ENCODE results near the gene TLE3.

TLE3 gene

GRCh38 chr15:70046679-70047369 is 50.9 kb downstream of the TLE3 start:
- no peak for DNase-seq

- DNase-seq, result no peak
These were observed 52.7 kb downstream of the TLE3 start for GRCh38 chr15:70045045-70045444.

- DNase-seq, result no peak
These were observed 53.5 kb downstream of the TLE3 start for GRCh38 chr15:70044168-70044567.

- DNase-seq, result no peak
These were observed 54.1 kb downstream of the TLE3 start for GRCh38 chr15:70043590-70043989.

- DNase-seq, result no peak
These were observed 55.0 kb downstream of the TLE3 start for GRCh38 chr15:70042553-70043214.

GRCh38 chr15:70039917-70040316 is 57.8 kb downstream of the TLE3 start:
- no peak for DNase-seq

GRCh38 chr15:70038730-70039392 is 58.9 kb downstream of the TLE3 start:
- no peak for DNase-seq

GRCh38 chr15:70037292-70037640 is 60.5 kb downstream of the TLE3 start:
- no peak for DNase-seq

- DNase-seq, result no peak
These were observed 61.0 kb downstream of the TLE3 start for GRCh38 chr15:70036585-70037291.

- DNase-seq, result no peak
These were observed 62.0 kb downstream of the TLE3 start for GRCh38 chr15:70035719-70036077.

GRCh38 chr15:70035051-70035718 is 62.5 kb downstream of the TLE3 start:
- no peak for DNase-seq

GRCh38 chr15:70034596-70034995 is 63.1 kb downstream of the TLE3 start:
- no peak for DNase-seq

- DNase-seq, result no peak
These were observed 63.6 kb downstream of the TLE3 start for GRCh38 chr15:70034141-70034540.

GRCh38 chr15:70033529-70034140 is 64.1 kb downstream of the TLE3 start:
- no peak for DNase-seq

- no peak for DNase-seq
These were observed 64.6 kb downstream of the TLE3 start for GRCh38 chr15:70033109-70033508.

GRCh38 chr15:70032509-70032908 is 65.2 kb downstream of the TLE3 start:
- DNase-seq, result no peak

- DNase-seq, result no peak
These were observed 66.0 kb downstream of the TLE3 start for GRCh38 chr15:70031713-70032112.

GRCh38 chr15:70031261-70031660 is 66.5 kb downstream of the TLE3 start:
- DNase-seq, result no peak

- no peak for DNase-seq
These were observed 66.9 kb downstream of the TLE3 start for GRCh38 chr15:70030851-70031250.

- no peak for DNase-seq
These were observed 68.4 kb downstream of the TLE3 start for GRCh38 chr15:70029297-70029701.

- no peak for DNase-seq
These were observed 70.2 kb downstream of the TLE3 start for GRCh38 chr15:70027518-70027917.

- no peak for DNase-seq
These were observed 70.7 kb downstream of the TLE3 start for GRCh38 chr15:70026991-70027390.

Data from stimulated activated CD4-positive, alpha-beta T cell treated with anti-CD3 and anti-CD28 coated beads, Interleukin-12 subunit alpha, Interleukin-12 subunit beta, amount 100 ng/mL, for 4 hours (primary cell).